Measurements from ENCODE around the gene AGRN. TPM values are rescaled to one million over a fixed set of nuclear protein-coding genes. Genes with fewer than 3 reads are reported as not detected.
A peak's percentile ranks its signal among the peaks of the same experiment; 100 is the strongest.

AGRN gene
- total RNA-seq, result 10 to 100 TPM in 2 of 4 donors, 1 to 10 TPM in 2; 3.9 to 23.3 (median 10.3) TPM
- polyA plus RNA-seq, result 10 to 100 TPM in 1 of 3 donors, 1 to 10 TPM in 2; 2.8 to 54.4 (median 3.0) TPM

GRCh38 chr1:1020000-1020404 is at the start of gene AGRN:
TSS of gene AGRN (plus strand) at chr1:1020120. CDS start at chr1:1020173, 53 bp downstream.
- H3K9me3 ChIP-seq, result no peaks in the 10 kb centered on the region
- peaks cover 0 to 4% (median 0%) of the 10 kb centered on the region in 3 donors for H3K27me3 ChIP-seq
- peak within 1 kb of the TSS; percentile 52 to 91 (median 85) for H3K4me3 ChIP-seq
- no peak for DNase-seq
- intact Hi-C loops (cut with DNase I), result loop anchor here (1.0 to 5.0 kb wide), 4 partner anchors 20 to 97 kb away; partner anchors contain the start of genes C1orf159 and HES4
- 0 to 1% methylated on average over 55 to 56 of the region's 58 CpGs for WGBS, 2 donors
- peak within 1 kb of the TSS; percentile 90 to 98 (median 96) for H3K27ac ChIP-seq
- peaks cover 0 to 24% (median 23%) of the 10 kb centered on the region in 4 donors for H3K4me1 ChIP-seq
- H3K36me3 ChIP-seq, result no peaks in the 10 kb centered on the region
- TF ChIP-seq CTCF (IDR thresholded peaks at IDR 0.05) (no peak), POLR2A (IDR thresholded peaks at IDR 0.05) (no peak), POLR2AphosphoS5 (IDR thresholded peaks at IDR 0.05) (peak in 1 of 4 donors; percentile 32), EP300 (IDR thresholded peaks at IDR 0.05) (no peak)

GRCh38 chr1:970242-970972 is 49.5 kb upstream of the AGRN start:
- no peak overlapping the region for H3K4me3 ChIP-seq
- peaks cover 0 to 16% (median 13%) of the 10 kb centered on the region in 4 donors for H3K4me1 ChIP-seq
- intact Hi-C loops (cut with DNase I), result no loop called here
- 19 to 21% methylated on average over 33 of the region's 33 CpGs for WGBS, 2 donors
- H3K27me3 ChIP-seq, result peaks cover 29 to 89% (median 72%) of the 10 kb centered on the region in 3 donors
- DNase-seq, result no peak
- H3K36me3 ChIP-seq, result no peaks in the 10 kb centered on the region
- H3K9me3 ChIP-seq, result no peaks in the 10 kb centered on the region
- TF ChIP-seq CTCF (IDR thresholded peaks at IDR 0.05) (no peak), EP300 (IDR thresholded peaks at IDR 0.05) (no peak), POLR2AphosphoS5 (IDR thresholded peaks at IDR 0.05) (no peak), POLR2A (IDR thresholded peaks at IDR 0.05) (no peak)
- no peak overlapping the region for H3K27ac ChIP-seq

- H3K9me3 ChIP-seq, result no peaks in the 10 kb centered on the region
- intact Hi-C loops (cut with DNase I), result no loop called here
- TF ChIP-seq EP300 (IDR thresholded peaks at IDR 0.05), result no peak
- TF ChIP-seq CTCF (IDR thresholded peaks at IDR 0.05), result no peak
- TF ChIP-seq POLR2A (IDR thresholded peaks at IDR 0.05), result no peak
- TF ChIP-seq POLR2AphosphoS5 (IDR thresholded peaks at IDR 0.05), result no peak
- no peak for DNase-seq
- no peaks in the 10 kb centered on the region for H3K36me3 ChIP-seq
- H3K4me1 ChIP-seq, result peaks cover 0 to 20% (median 17%) of the 10 kb centered on the region in 4 donors
- H3K27ac ChIP-seq, result no peak overlapping the region
- no peak overlapping the region for H3K4me3 ChIP-seq
- H3K27me3 ChIP-seq, result peaks cover 33 to 93% (median 76%) of the 10 kb centered on the region in 3 donors
- 23 to 40% methylated on average over 42 of the region's 42 CpGs for WGBS, 2 donors
These were observed 48.8 kb upstream of the AGRN start for GRCh38 chr1:970973-971730.

- DNase-seq, result no peak
- H3K27me3 ChIP-seq, result peaks cover 33 to 91% (median 74%) of the 10 kb centered on the region in 3 donors
- intact Hi-C loops (cut with DNase I), result no loop called here
- H3K36me3 ChIP-seq, result no peaks in the 10 kb centered on the region
- no peak overlapping the region for H3K4me3 ChIP-seq
- no peak overlapping the region for H3K27ac ChIP-seq
- no peaks in the 10 kb centered on the region for H3K9me3 ChIP-seq
- peaks cover 0 to 15% (median 14%) of the 10 kb centered on the region in 4 donors for H3K4me1 ChIP-seq
- TF ChIP-seq POLR2A (IDR thresholded peaks at IDR 0.05) (no peak), CTCF (IDR thresholded peaks at IDR 0.05) (no peak), POLR2AphosphoS5 (IDR thresholded peaks at IDR 0.05) (no peak), EP300 (IDR thresholded peaks at IDR 0.05) (no peak)
- WGBS, 2 donors, result 69 to 81% methylated on average over 34 of the region's 34 CpGs
These were observed 48.0 kb upstream of the AGRN start for GRCh38 chr1:971751-972506.
